GM21529 (cell line): ENCODE results near the gene GPBAR1.

ENCODE experiments used
- ATAC-seq: cut with Tn5 transposase; IDR thresholded peaks from one replicate; pipeline ENCODE4 v1.9.1; 2021; ENCODE audit not compliant: unreplicated experiment

Gene GPBAR1, protein sequence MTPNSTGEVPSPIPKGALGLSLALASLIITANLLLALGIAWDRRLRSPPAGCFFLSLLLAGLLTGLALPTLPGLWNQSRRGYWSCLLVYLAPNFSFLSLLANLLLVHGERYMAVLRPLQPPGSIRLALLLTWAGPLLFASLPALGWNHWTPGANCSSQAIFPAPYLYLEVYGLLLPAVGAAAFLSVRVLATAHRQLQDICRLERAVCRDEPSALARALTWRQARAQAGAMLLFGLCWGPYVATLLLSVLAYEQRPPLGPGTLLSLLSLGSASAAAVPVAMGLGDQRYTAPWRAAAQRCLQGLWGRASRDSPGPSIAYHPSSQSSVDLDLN

GRCh38 chr2:218260742-218261422 lies at the start of gene GPBAR1:
Gene GPBAR1 (plus strand): TSS chr2:218261015. CDS start chr2:218262725, 1,710 bp downstream.
- no peak for ATAC-seq

- no peak for ATAC-seq
Observed at GRCh38 chr2:218214116-218214515, 46.7 kb upstream of the GPBAR1 start.

DNA sequence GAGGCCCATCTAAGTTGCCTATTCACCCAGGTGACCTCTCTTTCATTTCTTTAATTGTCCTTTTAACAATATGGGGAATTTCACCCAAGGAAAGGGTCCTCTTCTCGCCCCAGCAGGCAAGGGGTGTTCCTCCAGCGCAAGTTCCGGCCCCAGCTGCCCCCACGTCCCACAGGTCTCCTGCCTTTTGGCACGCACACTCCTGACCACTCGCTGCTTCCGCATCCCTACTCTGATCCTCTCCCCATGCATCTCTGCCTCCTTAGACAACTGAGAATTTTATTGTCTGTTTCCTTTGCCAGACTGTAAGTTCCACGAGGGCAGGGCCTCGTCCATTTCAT lies 44.5 kb upstream of the GPBAR1 start:
- ATAC-seq: no peak

DNA sequence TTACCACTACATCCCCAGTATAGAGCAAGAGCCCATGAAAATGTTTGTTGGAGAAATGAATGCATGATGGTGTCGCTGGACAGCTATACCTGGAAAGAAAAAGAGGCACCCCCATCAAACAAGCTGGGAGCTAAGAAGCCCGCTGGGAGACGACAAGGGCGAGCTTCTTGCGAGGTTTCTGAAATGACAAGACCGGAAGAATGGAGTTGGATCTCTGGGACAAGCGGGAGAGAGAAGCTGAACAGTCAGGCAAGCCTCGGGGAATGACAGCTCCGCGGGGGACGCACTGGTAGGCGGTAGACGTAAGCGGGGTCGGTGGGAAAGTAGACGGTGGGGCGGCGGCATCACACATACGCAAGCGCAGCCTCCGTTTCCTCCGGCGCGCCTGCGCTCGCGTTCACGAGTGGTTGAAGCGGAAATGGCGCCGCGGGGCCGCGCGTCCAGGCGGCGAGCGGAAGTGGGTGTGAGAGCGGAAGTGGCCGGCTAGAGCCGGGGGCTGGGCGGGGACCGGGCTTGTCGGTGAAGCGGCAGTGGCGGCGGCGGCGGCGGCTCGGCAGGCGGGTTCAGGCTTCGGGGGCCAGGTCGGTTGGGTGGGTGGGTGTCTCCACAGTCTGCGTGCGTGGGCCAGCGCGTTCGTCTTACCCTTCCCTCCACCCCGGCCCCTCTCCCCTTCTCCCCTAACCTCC lies 44.0 kb upstream of the GPBAR1 start, which contains the start of gene ARPC2:
Gene ARPC2, plus strand, starts transcription at position 516 of the 686 bp plus-strand sequence. CDS start 282 bp downstream, outside the sequence.
- peak; percentile 64 for ATAC-seq

DNA sequence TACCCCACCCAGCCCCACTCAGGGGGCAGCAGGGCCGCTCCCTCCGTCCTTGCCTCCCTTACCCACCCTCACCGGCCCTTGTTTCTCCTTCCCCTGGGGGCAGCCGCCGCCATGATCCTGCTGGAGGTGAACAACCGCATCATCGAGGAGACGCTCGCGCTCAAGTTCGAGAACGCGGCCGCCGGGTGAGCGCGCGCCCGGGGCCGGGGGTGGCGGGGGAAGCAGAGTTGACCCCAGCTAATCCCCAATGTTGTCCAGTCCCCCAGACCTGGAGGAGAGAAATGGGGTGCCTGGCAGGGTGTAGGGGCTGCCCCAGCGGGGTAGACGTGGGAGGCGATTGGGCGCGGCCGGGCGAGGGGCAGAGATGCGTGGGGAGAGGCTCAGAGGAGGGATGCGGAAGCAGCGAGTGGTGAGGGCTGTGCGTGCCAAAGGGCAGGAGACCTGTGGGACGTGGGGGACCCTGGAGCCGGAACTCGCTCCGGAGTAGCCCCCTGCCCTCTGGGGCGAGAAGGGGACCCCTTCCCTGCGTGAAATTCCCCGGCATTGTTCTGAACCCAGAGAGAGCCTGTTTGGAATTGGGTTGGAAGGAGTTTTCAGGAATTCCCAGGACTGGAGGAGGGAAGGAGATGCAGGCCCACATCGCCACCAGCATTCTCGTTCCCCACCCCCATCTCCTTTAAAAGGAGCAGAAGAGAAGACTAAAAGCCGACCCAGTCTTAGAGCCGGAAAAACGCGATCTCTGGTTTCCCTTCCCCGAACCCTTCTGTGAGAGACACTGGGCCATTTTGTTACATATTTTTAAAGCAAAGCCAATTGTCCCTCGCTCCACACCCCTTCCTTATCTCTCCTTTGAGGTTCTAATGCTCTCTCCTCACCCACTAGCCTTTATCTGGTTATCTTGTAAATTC lies 43.2 kb upstream of the GPBAR1 start:
- peak; percentile 43 for ATAC-seq

GRCh38 chr2:218218268-218219185 lies 42.3 kb upstream of the GPBAR1 start:
- peak; percentile 51 for ATAC-seq

DNA sequence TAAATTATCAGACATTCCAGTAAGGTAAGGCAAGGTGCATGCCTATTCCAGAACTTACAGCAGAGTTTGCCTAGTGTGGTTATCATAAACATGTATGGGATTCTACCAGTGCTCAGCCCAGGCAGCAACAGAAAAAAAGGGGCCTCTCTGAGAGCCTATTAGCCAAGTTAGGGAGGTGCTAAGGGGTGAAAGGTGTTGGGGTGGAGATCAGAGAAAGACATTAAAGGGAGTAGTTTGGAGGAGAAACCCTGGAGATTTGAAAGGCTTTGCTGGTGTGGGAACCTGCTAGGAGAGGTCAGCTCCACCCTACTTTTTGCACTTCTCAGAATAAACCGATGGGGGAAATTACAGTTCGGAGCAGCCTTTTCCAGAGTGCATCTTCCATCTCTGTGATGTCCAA lies 40.9 kb upstream of the GPBAR1 start:
- no peak for ATAC-seq

GRCh38 chr2:218221000-218221399 lies 39.8 kb upstream of the GPBAR1 start:
- no peak for ATAC-seq

- no peak for ATAC-seq
Observed at GRCh38 chr2:218223046-218223445, 37.8 kb upstream of the GPBAR1 start.

- no peak for ATAC-seq
Observed at GRCh38 chr2:218224186-218224585, 36.6 kb upstream of the GPBAR1 start.

- no peak for ATAC-seq
Observed at GRCh38 chr2:218226903-218227302, 33.9 kb upstream of the GPBAR1 start.

- ATAC-seq: no peak
Observed at GRCh38 chr2:218228366-218229090, 32.3 kb upstream of the GPBAR1 start.

- ATAC-seq: peak; percentile 93
Observed at GRCh38 chr2:218229239-218229638, 31.6 kb upstream of the GPBAR1 start.

- no peak for ATAC-seq
Observed at GRCh38 chr2:218229851-218230250, 31.0 kb upstream of the GPBAR1 start.

GRCh38 chr2:218230882-218231281 lies 29.9 kb upstream of the GPBAR1 start:
- peak; percentile 41 for ATAC-seq

DNA sequence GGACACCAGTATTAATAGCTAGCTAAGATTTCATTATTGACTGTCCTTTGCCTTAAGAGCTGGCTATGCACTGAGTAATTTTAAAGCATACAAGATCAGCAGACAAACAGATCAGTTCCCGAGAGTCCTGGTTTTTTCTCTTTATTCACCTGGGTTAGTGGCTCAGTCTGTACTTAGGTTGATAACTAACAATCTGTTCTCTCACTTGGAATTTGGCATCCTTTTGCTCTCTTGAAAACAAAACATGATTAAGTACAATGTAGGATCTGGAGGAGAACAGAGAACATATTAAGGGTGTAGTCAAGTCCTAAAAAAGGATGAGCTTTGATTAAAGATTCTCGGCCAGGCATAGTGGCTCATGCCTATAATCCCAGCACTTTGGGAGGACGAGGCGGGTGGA lies 27.3 kb upstream of the GPBAR1 start:
- no peak for ATAC-seq

GRCh38 chr2:218234521-218234920 lies 26.3 kb upstream of the GPBAR1 start:
- ATAC-seq: no peak

GRCh38 chr2:218235017-218235416 lies 25.8 kb upstream of the GPBAR1 start:
- ATAC-seq: no peak

GRCh38 chr2:218236829-218237228 lies 24.0 kb upstream of the GPBAR1 start:
- no peak for ATAC-seq
